Measurements from ENCODE around the gene CREB5.

CREB5 gene

GRCh38 chr7:28850699-28851098, 438.4 kb downstream of the CREB5 start:
- H3K27me3 ChIP-seq (ENCODE audit: low read depth), result peaks cover 48% of the 10 kb centered on the region
- no peak for DNase-seq (ENCODE audit: low spot score in 2 of 2)
- H3K4me1 ChIP-seq, result no peaks in the 10 kb centered on the region; the same call in 1 of the 2 replicates
- H3K36me3 ChIP-seq (replicated peaks), result no peaks in the 10 kb centered on the region
- in situ Hi-C loops (cut with MboI; ENCODE audit: low sequenced_read_pairs), result loop anchor here (25.0 kb wide), 1 partner anchor 463 kb away; no protein-coding TSS in a partner anchor
- H3K4me3 ChIP-seq, result no peak overlapping the region
- no peaks in the 10 kb centered on the region for H3K9me3 ChIP-seq

- H3K9me3 ChIP-seq, result no peaks in the 10 kb centered on the region
- H3K27me3 ChIP-seq (ENCODE audit: low read depth), result peaks cover 51% of the 10 kb centered on the region
- in situ Hi-C loops (cut with MboI; ENCODE audit: low sequenced_read_pairs), result loop anchor here (25.0 kb wide), 1 partner anchor 466 kb away; no protein-coding TSS in a partner anchor
- no peak for DNase-seq (ENCODE audit: low spot score in 2 of 2)
- no peak overlapping the region for H3K4me3 ChIP-seq
- H3K4me1 ChIP-seq, result no peaks in the 10 kb centered on the region; the same call in 1 of the 2 replicates
- H3K36me3 ChIP-seq (replicated peaks), result no peaks in the 10 kb centered on the region
These were observed 440.8 kb downstream of the CREB5 start for GRCh38 chr7:28853150-28853549.

GRCh38 chr7:28853834-28854749, 441.8 kb downstream of the CREB5 start:
- Histone ChIP-seq H3K27me3 (ENCODE audit: low read depth) (peaks cover 50% of the 10 kb centered on the region), H3K36me3 (replicated peaks) (no peaks in the 10 kb centered on the region), H3K9me3 (no peaks in the 10 kb centered on the region), H3K4me1 (no peaks in the 10 kb centered on the region; the same call in 1 of the 2 replicates), H3K4me3 (peak overlapping the region; percentile 34)
- in situ Hi-C loops (cut with MboI; ENCODE audit: low sequenced_read_pairs), result loop anchor here (25.0 kb wide), 1 partner anchor 467 kb away; no protein-coding TSS in a partner anchor
- peak; percentile 60 to 87 for DNase-seq (ENCODE audit: low spot score in 2 of 2)

- Histone ChIP-seq H3K4me1 (no peaks in the 10 kb centered on the region; the same call in 1 of the 2 replicates), H3K27me3 (ENCODE audit: low read depth) (peaks cover 45% of the 10 kb centered on the region), H3K36me3 (replicated peaks) (no peaks in the 10 kb centered on the region), H3K9me3 (no peaks in the 10 kb centered on the region), H3K4me3 (no peak overlapping the region)
- no peak for DNase-seq (ENCODE audit: low spot score in 2 of 2)
- in situ Hi-C loops (cut with MboI; ENCODE audit: low sequenced_read_pairs), result loop anchor here (25.0 kb wide), 1 partner anchor 467 kb away; no protein-coding TSS in a partner anchor
These were observed 442.4 kb downstream of the CREB5 start for GRCh38 chr7:28854750-28855074.

- Histone ChIP-seq H3K4me3 (no peak overlapping the region), H3K4me1 (no peaks in the 10 kb centered on the region; the same call in 1 of the 2 replicates), H3K9me3 (no peaks in the 10 kb centered on the region), H3K36me3 (replicated peaks) (no peaks in the 10 kb centered on the region), H3K27me3 (ENCODE audit: low read depth) (peaks cover 37% of the 10 kb centered on the region)
- no peak for DNase-seq (ENCODE audit: low spot score in 2 of 2)
- in situ Hi-C loops (cut with MboI; ENCODE audit: low sequenced_read_pairs), result loop anchor here (25.0 kb wide), 1 partner anchor 468 kb away; no protein-coding TSS in a partner anchor
These were observed 443.4 kb downstream of the CREB5 start for GRCh38 chr7:28855538-28856217.

GRCh38 chr7:28856656-28857055, 444.3 kb downstream of the CREB5 start:
- H3K36me3 ChIP-seq (replicated peaks), result no peaks in the 10 kb centered on the region
- H3K4me1 ChIP-seq, result no peaks in the 10 kb centered on the region; the same call in 1 of the 2 replicates
- H3K9me3 ChIP-seq, result no peaks in the 10 kb centered on the region
- DNase-seq (ENCODE audit: low spot score in 2 of 2), result no peak
- no peak overlapping the region for H3K4me3 ChIP-seq
- peaks cover 33% of the 10 kb centered on the region for H3K27me3 ChIP-seq (ENCODE audit: low read depth)
- in situ Hi-C loops (cut with MboI; ENCODE audit: low sequenced_read_pairs), result loop anchor here (25.0 kb wide), 1 partner anchor 469 kb away; no protein-coding TSS in a partner anchor

- H3K36me3 ChIP-seq (replicated peaks), result no peaks in the 10 kb centered on the region
- no peaks in the 10 kb centered on the region for H3K9me3 ChIP-seq
- DNase-seq (ENCODE audit: low spot score in 2 of 2), result no peak
- no peaks in the 10 kb centered on the region; the same call in 1 of the 2 replicates for H3K4me1 ChIP-seq
- H3K27me3 ChIP-seq (ENCODE audit: low read depth), result peaks cover 28% of the 10 kb centered on the region
- in situ Hi-C loops (cut with MboI; ENCODE audit: low sequenced_read_pairs), result loop anchor here (25.0 kb wide), 1 partner anchor 471 kb away; no protein-coding TSS in a partner anchor
- no peak overlapping the region for H3K4me3 ChIP-seq
These were observed 445.9 kb downstream of the CREB5 start for GRCh38 chr7:28858206-28858605.

GRCh38 chr7:28858895-28859294, 446.6 kb downstream of the CREB5 start:
- H3K27me3 ChIP-seq (ENCODE audit: low read depth), result peaks cover 28% of the 10 kb centered on the region
- in situ Hi-C loops (cut with MboI; ENCODE audit: low sequenced_read_pairs), result loop anchor here (25.0 kb wide), 1 partner anchor 472 kb away; no protein-coding TSS in a partner anchor
- H3K9me3 ChIP-seq, result no peaks in the 10 kb centered on the region
- no peak for DNase-seq (ENCODE audit: low spot score in 2 of 2)
- no peak overlapping the region for H3K4me3 ChIP-seq
- no peaks in the 10 kb centered on the region for H3K4me1 ChIP-seq
- H3K36me3 ChIP-seq (replicated peaks), result no peaks in the 10 kb centered on the region

GRCh38 chr7:28861825-28862224, 449.5 kb downstream of the CREB5 start:
- Histone ChIP-seq H3K4me3 (no peak overlapping the region), H3K9me3 (no peaks in the 10 kb centered on the region), H3K27me3 (ENCODE audit: low read depth) (peaks cover 33% of the 10 kb centered on the region), H3K36me3 (replicated peaks) (no peaks in the 10 kb centered on the region), H3K4me1 (peaks cover 12% of the 10 kb centered on the region)
- in situ Hi-C loops (cut with MboI; ENCODE audit: low sequenced_read_pairs), result loop anchor here (25.0 kb wide), 1 partner anchor 475 kb away; no protein-coding TSS in a partner anchor
- no peak for DNase-seq (ENCODE audit: low spot score in 2 of 2)

GRCh38 chr7:28862595-28863272, 450.4 kb downstream of the CREB5 start:
- no peaks in the 10 kb centered on the region for H3K9me3 ChIP-seq
- peaks cover 12% of the 10 kb centered on the region for H3K4me1 ChIP-seq
- H3K4me3 ChIP-seq, result no peak overlapping the region
- no peak for DNase-seq (ENCODE audit: low spot score in 2 of 2)
- in situ Hi-C loops (cut with MboI; ENCODE audit: low sequenced_read_pairs), result loop anchor here (25.0 kb wide), 1 partner anchor 475 kb away; no protein-coding TSS in a partner anchor
- no peaks in the 10 kb centered on the region for H3K36me3 ChIP-seq (replicated peaks)
- H3K27me3 ChIP-seq (ENCODE audit: low read depth), result peaks cover 33% of the 10 kb centered on the region

GRCh38 chr7:28865601-28866144, 453.4 kb downstream of the CREB5 start:
- no peaks in the 10 kb centered on the region for H3K9me3 ChIP-seq
- no peak overlapping the region for H3K4me3 ChIP-seq
- H3K36me3 ChIP-seq (replicated peaks), result no peaks in the 10 kb centered on the region
- peaks cover 12% of the 10 kb centered on the region for H3K4me1 ChIP-seq
- DNase-seq (ENCODE audit: low spot score in 2 of 2), result peak; percentile 13 to 75
- in situ Hi-C loops (cut with MboI; ENCODE audit: low sequenced_read_pairs), result loop anchor here (25.0 kb wide), 1 partner anchor 478 kb away; no protein-coding TSS in a partner anchor
- H3K27me3 ChIP-seq (ENCODE audit: low read depth), result peaks cover 45% of the 10 kb centered on the region

- DNase-seq (ENCODE audit: low spot score in 2 of 2), result no peak
- in situ Hi-C loops (cut with MboI; ENCODE audit: low sequenced_read_pairs), result loop anchor here (25.0 kb wide), 1 partner anchor 481 kb away; no protein-coding TSS in a partner anchor
These were observed 456.4 kb downstream of the CREB5 start for GRCh38 chr7:28868712-28869111.

GRCh38 chr7:28871077-28871476, 458.8 kb downstream of the CREB5 start:
- Histone ChIP-seq H3K9me3 (no peaks in the 10 kb centered on the region), H3K27me3 (ENCODE audit: low read depth) (peaks cover 25% of the 10 kb centered on the region), H3K4me3 (no peak overlapping the region), H3K4me1 (peaks cover under 1% of the 10 kb centered on the region; the same call in 1 of the 2 replicates), H3K36me3 (replicated peaks) (no peaks in the 10 kb centered on the region)
- DNase-seq (ENCODE audit: low spot score in 2 of 2), result no peak
- in situ Hi-C loops (cut with MboI; ENCODE audit: low sequenced_read_pairs), result loop anchor here (25.0 kb wide), 1 partner anchor 484 kb away; no protein-coding TSS in a partner anchor

More at GRCh38 chr7:28868712-28869111, 456.4 kb downstream of the CREB5 start:
- no peaks in the 10 kb centered on the region for H3K9me3 ChIP-seq
- no peak overlapping the region for H3K4me3 ChIP-seq
- peaks cover 12% of the 10 kb centered on the region for H3K4me1 ChIP-seq
- peaks cover 35% of the 10 kb centered on the region for H3K27me3 ChIP-seq (ENCODE audit: low read depth)
- H3K36me3 ChIP-seq (replicated peaks), result no peaks in the 10 kb centered on the region
